ENCODE measurements around the gene FHL2.

FHL2 gene

DNA sequence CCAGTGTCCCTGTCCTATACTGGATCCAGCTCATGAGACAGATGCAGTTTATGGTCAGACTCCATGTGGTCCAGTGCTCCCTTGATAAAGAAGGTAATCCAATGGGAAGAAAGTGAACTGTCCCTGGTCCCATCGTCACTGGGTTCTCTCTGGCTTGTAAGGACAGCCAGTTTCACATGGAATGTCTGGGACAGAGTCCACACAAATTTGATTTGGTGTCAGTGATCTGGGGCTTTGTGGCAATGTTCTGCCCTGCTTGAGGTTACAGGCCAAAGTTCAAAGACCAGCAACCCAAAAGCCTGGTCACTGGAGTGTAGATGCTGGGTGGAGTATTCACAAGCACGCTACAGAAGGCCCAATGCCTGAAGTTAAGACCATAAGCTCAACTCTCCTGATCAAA lies 22.2 kb upstream of the FHL2 start:
- DNase-seq: no peak

DNA sequence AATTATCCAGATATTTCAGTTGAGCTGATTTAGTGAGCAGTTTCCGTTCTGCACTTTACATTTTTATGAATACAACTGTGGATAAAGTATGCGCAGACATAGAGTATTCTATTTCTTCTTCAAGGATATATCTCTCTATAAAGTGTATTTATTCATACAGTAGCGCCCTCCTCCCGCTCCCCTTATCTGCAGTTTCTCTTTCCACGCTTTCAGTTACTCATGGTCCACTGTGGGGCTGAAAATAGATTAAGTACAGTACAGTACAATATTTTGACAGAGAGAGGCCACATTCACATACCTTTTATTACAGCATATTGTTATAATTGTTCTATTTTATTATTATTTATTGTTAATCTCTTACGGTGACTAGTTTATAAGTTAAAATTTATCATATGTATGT lies 19.7 kb upstream of the FHL2 start:
- DNase-seq: no peak

DNA sequence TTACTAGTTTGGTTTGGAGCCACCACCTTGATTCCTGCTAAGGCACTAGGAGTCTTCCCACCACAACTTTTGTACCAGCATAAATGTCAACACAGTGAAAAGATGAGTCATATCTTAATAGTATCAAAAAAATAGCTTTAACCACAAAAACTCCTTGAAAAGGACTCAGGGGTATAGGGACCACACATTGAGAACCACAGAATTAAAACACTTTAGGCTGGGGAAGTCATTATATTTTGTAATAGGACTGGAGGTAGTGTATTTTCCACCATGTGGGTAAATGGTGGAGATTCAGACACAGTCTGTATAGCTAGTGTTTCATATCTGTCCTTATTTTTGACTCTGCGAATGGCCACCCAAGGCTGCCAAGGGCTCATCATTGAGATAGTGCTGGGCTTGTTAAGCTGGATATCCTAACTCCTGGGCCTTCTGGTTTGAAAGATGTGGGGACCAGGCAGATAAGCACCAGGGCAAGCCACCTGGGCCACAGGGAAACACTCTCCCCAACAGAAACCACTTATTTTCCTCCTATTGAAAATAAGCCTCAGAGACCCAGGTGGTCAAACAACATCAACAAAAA lies 19.1 kb upstream of the FHL2 start:
- no peak for DNase-seq

DNA sequence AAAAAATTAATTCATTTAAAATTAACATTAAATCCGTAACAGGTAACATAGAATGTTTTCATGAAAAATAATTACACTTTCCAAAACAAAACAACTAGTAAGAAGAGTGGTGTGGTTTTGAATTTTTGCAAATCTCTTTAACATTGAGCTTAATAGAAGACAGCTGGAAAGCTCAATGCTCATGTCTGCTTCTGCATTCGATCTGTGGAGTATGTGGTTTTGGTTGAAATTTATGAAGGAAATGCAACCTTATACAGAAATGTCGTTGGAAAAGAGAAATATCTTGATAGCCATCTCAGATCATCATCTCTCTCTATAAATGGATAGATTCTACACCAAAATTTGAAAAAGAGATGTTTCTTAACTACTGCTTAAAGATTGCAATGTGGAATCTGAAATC lies 17.3 kb upstream of the FHL2 start:
- DNase-seq: no peak

DNA sequence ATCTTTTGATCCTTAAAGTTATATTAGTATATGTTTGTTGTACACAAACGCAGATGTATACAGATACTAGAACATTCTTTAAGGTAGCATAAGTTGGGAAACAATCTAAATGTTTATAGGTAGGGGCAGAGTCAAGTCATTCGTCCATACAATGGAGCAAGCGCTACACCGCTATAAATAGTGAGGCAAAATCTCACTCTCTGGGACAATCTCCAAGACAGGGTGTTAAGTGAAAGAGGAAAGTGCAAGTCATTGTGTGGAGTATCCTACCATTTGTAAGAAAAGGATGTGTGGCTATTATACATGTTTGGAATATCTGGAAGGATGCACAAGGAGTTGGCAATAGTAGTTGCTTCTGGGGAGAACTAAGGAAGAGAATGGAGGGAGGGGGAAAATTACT lies 16.2 kb upstream of the FHL2 start:
- no peak for DNase-seq

DNA sequence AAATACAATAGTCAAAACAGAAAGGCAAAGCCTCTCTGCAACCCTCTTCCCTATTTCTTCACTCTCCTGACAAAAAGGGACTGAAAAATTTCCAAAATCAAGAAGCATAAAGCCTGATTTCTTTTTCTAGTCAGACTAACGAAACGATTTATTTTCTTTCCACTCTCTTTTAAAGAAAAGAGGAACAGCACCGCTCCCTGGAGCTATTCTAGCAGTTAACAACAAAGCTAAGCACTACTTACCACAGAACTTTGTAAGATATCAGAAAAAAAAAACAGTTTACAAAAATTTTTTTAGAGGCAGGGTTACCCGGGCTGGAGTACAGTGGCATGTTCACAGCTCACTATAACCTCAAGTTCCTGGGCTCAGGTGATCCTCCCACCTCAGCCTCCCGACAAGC lies 14.4 kb upstream of the FHL2 start:
- no peak for DNase-seq

DNA sequence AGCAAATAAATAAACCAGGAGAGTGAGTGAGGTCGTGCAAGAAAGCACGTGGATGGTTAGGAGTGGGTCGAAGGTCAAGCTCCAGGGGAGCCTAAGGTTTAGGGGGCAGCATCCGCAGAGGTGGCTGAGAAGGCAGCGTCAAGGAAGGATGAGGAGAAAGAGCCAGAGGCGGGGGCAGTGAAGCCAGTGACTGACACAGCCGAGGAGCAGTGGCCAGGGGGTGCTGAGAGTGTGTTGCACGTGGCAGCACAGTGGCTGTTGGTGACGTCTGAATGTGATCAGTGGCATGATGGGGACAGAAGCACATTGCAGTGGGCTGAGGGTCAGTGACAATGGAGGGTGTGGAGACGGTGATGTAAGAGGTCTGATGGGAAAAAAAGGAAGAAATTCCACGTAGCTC lies 13.7 kb upstream of the FHL2 start:
- no peak for DNase-seq

DNA sequence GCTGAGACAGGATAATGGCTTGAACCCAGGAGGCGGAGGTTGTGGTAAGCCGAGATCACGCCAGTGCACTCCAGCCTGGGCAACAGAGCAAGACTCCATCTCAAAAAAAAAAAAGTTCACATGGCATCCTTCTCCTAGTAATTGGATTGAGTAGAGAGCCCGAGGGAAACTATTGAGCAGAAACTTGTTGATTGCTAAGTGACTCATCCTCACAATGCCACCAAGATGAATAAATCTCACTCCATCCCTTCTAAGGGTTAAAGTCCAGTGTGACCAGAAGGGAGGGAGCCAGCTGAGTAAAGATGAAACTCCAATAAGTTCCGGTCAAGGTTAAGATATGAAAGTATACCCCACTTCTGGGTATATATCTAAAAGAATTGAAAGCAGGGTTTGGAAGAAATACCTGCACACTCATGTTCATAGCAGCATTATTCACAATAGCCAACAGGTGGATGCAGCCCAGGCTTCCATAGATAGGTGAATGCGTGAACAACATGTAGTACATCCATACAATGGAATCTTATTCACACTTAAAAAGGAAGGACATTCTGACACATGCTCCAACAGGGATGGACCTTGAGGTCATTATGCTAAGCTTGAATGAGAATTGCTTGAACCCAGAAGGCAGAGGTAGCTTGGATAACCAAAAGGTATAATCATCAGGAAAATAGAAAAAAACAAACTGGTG lies 13.0 kb upstream of the FHL2 start:
- DNase-seq: no peak

DNA sequence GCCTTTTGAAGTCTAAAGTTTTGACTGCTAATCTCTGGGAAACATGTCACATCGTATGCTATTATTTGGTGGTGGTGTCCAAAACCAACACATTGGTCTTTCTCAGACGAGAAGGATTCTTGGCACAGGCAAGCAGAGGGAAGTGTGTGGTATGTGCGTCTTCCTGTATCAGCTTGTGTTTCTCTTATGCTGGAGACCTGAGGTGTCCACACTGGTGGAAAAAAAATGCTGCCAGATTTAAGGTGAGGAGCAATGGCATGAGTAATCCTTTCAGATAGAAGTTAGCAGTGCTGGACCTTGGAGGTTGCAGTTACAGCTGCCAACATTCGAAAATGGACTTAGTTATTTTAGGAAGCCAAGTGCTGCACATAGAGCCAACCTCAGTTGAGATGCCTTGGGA lies 11.7 kb upstream of the FHL2 start:
- DNase-seq: no peak

DNA sequence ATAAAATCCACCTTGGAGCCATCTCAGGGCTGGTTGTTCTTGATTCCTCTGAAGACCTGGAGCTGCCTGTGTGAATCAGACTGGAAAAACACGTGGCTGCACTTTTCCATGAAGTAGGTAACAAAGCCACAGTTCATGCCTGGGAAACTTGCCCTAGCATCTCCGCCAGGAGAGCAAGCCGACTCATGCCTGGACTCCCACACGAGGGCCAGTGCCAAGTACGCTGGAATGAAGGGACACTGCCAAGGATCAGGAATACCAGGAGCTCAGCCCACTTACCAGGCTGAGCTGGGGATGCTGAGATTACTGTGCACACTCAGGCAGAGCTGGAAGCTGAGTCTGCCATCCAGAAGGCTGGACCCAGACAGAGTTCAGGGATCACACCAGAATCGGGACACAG lies 10.9 kb upstream of the FHL2 start:
- no peak for DNase-seq

DNA sequence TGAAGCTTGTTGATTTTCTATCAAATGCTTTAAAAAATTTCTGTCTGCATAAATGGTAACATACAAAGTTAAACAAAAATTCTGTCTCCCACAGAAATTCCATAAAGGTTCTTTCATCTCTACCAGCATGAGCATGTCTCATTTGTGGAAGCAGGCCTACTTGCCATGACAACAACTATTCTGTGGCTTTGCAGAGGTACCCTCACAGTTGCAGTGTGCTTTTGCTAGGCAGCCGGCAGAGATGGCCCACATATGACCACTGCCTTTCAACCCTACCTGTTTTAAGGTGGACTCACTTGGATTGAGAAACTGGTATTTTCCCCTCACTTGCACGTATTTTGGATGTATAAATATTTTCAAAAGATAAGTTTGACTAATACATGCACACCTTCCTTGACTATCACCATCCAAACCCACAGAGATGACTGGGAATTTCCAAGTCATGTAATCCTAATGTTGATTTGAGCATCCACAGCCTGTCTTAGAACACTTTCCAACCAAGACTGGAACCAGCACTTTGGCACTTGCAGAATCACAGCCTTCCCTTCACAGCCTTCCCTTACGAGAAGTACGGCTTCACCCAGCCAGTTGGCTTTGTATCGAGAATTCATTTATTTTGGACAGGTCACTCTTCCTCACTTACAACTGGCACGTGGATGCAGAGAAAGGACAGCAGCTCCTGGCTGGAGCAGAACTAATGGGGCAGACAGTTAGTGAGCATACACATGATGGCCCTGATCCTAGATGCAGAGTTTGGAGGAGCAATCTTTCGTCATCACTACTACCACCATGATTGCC lies 9.3 kb upstream of the FHL2 start:
- DNase-seq: no peak

DNA sequence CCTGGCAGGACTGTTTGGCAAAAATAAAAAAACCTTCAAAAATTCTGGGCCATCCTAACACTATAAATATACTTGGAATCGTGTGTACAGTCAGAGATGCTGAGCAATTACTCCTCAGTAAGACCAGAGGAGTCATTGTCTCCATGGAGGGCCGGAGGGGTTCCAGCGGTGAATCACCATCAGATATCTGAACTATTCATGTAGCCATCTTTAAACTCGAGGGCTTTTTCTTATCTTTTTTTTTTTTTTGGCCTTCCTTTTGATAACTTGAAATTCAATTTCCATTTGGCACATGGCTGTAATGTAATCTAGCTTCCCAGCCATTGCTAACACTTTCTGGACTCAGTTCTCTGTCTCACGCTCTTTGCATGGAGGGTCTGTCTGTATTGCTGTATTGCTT lies 7.4 kb upstream of the FHL2 start:
- no peak for DNase-seq

DNA sequence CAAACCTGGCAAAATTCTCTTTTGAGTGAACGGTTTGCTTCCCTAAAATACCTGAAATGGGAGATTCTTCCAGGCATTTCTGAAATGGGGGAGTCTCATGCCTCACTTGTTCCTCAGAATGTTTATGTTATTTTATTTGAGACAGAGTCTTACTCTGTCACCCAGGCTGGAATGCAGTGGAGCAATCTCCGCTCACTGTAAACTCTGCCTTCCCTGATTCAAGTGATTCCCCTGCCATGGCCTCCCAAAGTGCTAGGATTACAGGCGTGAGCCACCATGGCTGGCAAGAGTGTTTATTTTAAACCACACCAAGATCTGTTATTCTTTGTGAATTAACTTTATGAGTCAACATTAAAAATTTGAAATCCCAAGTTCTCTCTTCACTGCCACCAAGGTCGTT lies 6.4 kb upstream of the FHL2 start:
- no peak for DNase-seq

DNA sequence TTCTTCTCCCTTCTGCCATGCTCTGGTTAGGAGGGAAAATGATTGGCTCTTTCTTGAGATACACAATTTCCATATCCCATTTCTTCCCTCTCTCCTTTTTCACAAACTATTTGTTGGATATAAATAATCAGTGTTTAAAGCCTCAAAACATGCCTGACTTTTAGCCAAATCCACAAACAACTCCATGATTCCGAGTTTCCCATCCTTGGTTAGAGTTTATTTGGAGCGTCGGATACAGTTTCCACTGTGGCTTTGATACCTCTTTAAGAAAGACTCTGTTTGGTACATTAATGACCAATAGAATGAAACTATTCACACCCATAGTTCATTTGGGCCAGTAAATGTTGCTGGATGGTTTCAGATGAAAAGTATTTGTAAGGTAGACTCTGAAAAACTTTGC lies 5.9 kb upstream of the FHL2 start:
- no peak for DNase-seq

DNA sequence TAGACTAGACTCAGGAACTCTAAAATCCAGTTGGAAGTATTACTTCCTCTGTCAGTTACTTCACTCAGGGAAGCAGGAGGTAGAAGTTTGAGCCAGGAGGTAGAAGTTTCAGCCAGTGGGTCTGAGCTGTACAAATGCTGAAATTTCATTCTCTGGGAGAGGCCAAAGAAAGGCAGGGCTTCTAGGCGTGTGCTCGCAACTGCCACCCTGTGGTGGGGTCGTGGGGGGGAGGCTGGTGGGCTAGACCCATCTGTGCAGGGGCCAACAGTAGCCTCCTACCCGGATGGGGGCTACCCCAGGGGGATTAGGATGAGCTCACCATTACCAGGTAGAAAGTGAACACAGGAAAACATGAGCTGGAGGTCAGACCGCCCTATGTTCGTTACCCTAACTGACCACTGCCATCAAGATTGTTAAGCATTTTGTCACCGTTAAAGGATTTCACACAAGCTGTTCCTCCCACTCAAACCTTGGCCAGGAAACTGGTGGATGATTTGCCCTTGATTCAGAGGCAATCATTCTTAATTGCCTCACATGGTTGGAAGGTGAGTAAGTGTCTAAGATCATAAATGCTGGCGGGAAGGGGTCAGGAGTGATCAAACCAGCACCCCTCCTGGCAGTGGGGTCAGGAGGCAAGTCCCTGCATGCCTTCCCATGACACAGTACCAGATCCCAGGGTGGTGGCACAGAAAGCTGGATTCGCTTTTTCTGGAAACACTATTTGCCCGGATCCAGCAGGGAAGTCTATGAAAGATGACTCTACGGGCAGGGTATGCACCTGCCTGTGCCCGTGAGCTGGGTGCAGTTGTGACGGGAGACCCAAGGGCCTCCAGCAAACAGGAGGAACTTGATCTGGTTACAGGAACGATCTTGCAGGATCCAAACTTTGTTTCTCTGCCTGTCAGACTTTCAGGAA lies 5.2 kb upstream of the FHL2 start:
- DNase-seq: no peak

DNA sequence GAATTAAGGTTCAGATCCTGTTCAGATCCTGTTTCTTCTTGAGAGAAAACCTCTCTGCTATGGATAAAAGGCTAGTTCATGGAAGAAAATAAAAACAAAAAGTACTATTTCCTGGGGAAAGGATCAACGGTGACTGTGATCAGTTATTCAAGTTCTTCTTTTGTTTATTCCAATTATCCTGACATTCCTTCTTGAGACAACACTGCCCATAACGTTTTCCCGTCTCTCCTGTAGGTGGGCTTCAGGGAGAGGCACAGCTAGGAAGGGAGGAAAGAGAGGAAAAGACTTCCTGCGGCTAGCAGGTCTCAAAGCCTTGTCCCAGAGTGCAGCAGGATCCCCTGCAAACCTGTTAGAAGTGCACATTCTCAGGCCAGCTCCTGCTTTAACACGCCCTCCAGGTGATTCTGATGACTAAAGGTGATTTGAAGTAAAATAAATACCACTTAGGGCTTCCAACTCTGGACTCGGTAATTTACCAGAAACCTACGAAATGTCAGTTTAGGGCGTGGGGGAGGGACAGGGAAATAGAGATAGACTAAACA lies 4.5 kb upstream of the FHL2 start:
- no peak for DNase-seq

DNA sequence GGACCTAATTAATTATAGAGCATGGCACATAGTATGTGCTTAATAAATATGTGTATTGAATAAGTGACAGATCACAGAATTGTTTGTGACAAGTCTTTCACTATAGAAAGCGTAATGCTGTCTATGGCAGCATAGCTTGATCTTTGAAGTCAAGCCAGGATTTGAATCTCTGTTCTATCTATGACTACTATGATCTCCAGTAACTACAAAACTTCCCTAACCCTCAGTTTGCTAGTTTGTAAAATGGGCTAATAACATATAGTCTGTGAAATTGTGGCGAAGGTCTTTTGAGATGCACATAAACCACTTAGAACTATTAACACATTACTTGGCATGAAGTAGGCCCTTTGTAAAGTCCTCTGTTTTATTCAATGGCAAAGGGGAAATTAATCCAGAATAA lies 4.0 kb upstream of the FHL2 start:
- DNase-seq: no peak

DNA sequence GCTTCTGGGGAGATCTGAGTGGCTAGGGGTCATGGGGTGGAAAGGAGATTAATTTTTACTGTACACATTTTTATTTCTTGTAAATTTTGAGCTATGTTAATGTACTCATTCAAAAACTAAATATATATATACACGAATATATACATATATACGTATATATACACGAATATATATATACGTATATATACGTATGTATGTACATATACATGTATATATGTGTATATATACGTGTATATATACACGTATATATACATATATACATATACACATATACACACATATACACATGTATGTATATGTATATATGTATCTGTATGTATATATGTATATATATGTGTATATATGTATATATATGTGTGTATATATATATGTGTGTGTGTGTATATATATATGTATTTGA lies 3.0 kb upstream of the FHL2 start:
- no peak for DNase-seq

DNA sequence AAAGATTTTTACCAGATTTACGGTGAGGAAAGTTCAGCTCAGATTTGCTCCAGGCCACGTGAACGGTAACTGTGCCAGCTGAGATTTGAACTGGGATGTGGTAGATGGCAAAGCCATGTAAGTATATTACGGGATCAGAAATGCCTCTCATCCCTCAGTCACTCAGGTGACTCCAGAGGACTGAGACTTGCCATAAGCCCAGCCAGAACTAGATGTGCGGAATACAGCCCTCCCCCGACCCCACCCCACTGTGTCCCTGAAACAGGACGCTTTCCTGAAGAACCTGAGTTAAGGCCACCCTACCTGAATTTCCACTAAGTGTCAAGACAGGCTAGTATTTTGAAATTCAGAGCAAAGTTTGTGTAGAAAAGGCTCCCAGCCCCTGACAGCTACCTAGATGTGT lies 1.3 kb upstream of the FHL2 start:
- no peak for DNase-seq

DNA sequence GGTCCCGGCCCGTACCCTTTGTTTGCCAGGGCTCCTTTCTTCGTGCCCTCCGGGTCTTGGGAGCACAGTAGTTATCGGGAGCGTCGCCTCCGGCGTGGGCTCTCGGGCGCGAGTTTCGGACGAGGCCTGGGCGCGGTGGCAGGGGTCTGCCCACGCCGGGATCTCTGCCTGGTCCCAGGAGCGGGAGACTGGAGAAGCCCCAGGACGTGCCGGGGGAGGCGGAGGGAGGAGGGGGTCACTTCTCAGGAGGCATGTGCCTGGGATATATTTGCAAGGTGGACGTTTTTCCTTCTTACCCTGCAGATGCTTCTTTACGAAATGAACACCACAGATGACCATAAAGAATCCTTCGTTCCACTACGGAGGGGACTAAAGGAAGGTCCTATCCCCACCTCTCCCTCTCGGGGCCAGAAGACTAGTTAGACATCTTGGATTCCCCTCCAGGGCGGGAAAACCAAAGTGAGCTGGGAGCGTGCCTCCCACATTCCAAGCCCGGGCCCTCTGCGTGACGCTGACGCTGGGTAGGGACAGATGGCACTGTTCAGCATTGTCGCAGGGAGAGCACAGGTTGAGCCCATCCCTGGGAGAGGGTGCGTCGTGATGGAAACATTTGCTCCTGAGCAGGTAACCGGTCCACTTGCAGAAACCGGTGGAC lies 483 bp upstream of the FHL2 start:
- DNase-seq: no peak

DNA sequence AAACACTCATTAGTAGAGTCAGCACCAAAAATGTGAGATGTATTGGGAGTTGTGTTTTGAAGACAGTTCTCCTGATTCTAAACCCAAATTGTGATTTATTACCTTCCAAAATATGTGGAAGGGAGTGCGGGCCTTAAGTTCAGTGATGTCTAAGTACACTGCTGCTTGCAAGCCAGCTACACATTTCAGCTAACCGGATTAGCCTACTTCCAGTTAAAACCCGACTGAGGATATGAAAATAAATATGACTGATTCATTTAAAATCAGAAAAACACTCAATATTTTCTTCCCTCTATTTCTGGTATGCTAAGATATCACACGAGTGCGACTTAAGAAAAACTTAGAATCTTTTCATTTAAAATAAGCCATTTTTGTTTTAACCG lies 907 bp downstream of the FHL2 start:
- no peak for DNase-seq

DNA sequence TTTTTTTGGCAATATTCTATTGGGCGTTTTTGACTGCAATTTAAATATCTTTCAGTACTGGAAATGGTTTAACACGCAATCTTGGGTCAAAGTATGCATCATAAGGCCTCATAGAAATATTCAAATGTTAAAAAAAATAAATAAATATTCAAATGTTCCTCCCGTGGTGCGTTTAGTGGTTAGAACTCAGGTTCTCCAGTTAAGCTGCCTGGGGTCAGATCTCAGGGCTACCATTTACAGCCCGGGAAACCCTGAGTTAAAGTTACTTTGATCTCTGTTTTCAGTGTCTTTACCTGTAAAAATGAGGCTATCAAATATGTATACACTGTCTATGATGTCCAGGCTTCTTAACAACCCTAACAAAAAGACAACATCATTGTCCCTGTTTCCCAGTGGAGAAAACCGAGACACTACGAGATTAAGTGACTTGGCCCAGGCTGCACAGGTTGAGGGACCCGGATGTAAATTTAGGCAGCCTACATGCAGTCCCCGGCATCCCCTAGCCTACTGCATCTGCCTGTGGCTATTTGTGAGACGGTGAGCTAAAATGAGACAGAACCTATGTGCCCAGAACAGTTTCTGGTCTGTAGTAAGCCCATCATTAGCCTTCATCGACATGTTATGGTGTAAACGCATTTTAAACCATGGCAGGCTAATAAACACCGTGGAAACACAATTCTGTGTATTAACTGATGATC lies 1.7 kb downstream of the FHL2 start:
- DNase-seq: no peak
